Lung (tissue), 12 donors: ENCODE results near the gene TSPYL6. TPM values are rescaled to one million over a fixed set of nuclear protein-coding genes. Genes with fewer than 3 reads are reported as not detected.

Experiments
- ATAC-seq: fragments of 200-7000 bp; cut with Tn5 transposase; one replicate; pipeline ENCODE4 v1.9.1; 2020; ENCODE audit warnings: moderate number of reproducible peaks; ENCODE audit not compliant: insufficient read depth, low FRiP score
- DNase-seq, 3 donors: peaks; one replicate each; pipeline ENCODE4 v3.0.0-alpha.2; 2013 to 2017
- H3K27ac ChIP-seq, 2 donors: one replicate each; pipeline ENCODE4 v1.5.1; 2013; ENCODE audit warnings: mild to moderate bottlenecking in 2 of 2, moderate library complexity in 2 of 2, control low read depth in 1 of 2, inconsistent platforms in 1 of 2, low read depth in 1 of 2, low read length in 1 of 2
- H3K27me3 ChIP-seq, 3 donors: one replicate each; pipeline ENCODE4 v1.5.1; 2013; ENCODE audit warnings: low read length in 2 of 3; ENCODE audit not compliant: control insufficient read depth in 3 of 3, insufficient read depth in 3 of 3
- H3K36me3 ChIP-seq, 4 donors: one replicate each; pipeline ENCODE4 v1.5.1; 2013; ENCODE audit warnings: low read length in 4 of 4, mild to moderate bottlenecking in 1 of 4, moderate library complexity in 1 of 4; ENCODE audit not compliant: control insufficient read depth in 4 of 4, insufficient read depth in 4 of 4
- H3K4me1 ChIP-seq, 5 donors: one replicate each; pipeline ENCODE4 v1.5.1; 2013; ENCODE audit warnings: low read length in 5 of 5, mild to moderate bottlenecking in 2 of 5, moderate library complexity in 1 of 5; ENCODE audit not compliant: control insufficient read depth in 5 of 5, insufficient read depth in 5 of 5
- H3K4me3 ChIP-seq: one replicate; pipeline ENCODE4 v1.5.1; 2013; ENCODE audit warnings: mild to moderate bottlenecking, control low read depth, moderate library complexity
- H3K9ac ChIP-seq, 2 donors: one replicate each; pipeline ENCODE4 v1.5.1; 2013; ENCODE audit warnings: low read length in 2 of 2, control low read depth in 1 of 2; ENCODE audit not compliant: insufficient read depth in 1 of 2
- H3K9me3 ChIP-seq, 4 donors: one replicate each; pipeline ENCODE4 v1.5.1; 2013; ENCODE audit warnings: low read length in 3 of 4, mild to moderate bottlenecking in 1 of 4, moderate library complexity in 1 of 4; ENCODE audit not compliant: control insufficient read depth in 4 of 4, insufficient read depth in 3 of 4
- WGBS, 2 donors: extraction: QIAGEN DNeasy Blood & Tissue Kit; methylation state at CpG; one replicate each; pipeline ENCODE4 v1.1.7; 2013; 5-methylcytosine and 5-hydroxymethylcytosine counted together
- polyA plus RNA-seq, 2 donors: library from polyadenylated mRNA; stranded (reverse); fragments of 200-250 nt; gene quantifications; one replicate each; pipeline ENCODE4 v1.2.1, GENCODE V29; 2013
- total RNA-seq, 2 donors: library from RNA; depleted of rRNA in 1 of 2; stranded (reverse); fragments of >200 nt in 1 of 2; gene quantifications; one replicate each; pipeline ENCODE4 v1.2.1, GENCODE V29; 2014 to 2021
- TF ChIP-seq, protein P1 (sequence below): IDR thresholded peaks from 2 replicates; pipeline ENCODE4 v1.5.1; 2012; ENCODE audit warnings: mild to moderate bottlenecking; ENCODE audit errors: control extremely low read depth, extremely low read depth
- donor health status: control.
- donor health status: control.
- donor health status: Bipolar disorder and iron deficiency.
- donor health status: healthy.
- donor health status: DM: yes; HTN: yes; CAD: no.

TSPYL6 gene
- total and polyA plus RNA-seq, 4 donors, result 0.20 TPM; not detected in 3

DNA sequence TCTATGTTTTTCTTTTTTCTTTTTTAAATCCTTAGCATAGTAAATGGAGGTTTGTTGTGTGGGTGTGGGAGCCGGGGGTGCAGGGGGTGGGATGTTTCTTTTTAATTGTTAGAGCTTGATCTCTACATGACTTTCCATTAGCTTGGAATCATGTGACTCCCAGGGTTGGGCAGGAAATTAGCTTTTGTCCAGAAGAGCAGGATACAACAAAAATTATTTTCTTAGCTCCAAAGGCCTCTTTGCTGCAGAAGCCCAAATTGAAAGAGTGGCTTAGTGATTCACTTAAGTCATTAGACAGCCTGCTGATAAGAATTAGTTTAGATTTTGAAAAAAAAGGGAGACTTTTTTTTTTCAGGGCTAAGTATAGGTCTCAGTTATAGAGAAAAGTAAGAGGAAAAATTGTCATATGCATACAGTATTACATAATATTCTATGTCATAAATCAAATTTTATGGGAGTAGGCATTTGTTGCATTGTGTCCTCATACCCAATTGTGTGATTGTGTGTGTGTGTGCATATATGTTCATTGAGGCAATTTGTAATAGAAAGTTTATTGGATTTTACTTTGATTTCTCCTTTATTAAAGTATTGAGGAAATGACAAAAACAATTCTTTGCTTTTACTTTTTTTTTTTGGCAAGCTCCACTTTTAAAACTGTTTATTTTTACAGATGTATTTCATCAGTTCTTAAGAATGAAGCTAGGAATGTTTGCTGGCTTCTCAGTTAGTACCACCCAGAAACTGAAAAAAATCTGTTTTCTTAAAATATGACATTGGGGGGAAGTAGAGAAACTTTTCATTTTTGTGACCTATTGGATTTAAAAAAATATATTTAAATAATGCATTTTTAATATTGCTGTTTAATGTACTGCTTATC is 47.4 kb downstream of the TSPYL6 start:
- ATAC-seq, result peak; percentile 10
- Histone ChIP-seq H3K9me3 (no peaks in the 10 kb centered on the region), H3K36me3 (no peaks in the 10 kb centered on the region), H3K27me3 (no peaks in the 10 kb centered on the region), H3K4me3 (no peak overlapping the region), H3K9ac (no peak overlapping the region), H3K27ac (no peak overlapping the region), H3K4me1 (peaks cover 0 to 52% (median 10%) of the 10 kb centered on the region in 5 donors)
- TF ChIP-seq, protein P1, sequence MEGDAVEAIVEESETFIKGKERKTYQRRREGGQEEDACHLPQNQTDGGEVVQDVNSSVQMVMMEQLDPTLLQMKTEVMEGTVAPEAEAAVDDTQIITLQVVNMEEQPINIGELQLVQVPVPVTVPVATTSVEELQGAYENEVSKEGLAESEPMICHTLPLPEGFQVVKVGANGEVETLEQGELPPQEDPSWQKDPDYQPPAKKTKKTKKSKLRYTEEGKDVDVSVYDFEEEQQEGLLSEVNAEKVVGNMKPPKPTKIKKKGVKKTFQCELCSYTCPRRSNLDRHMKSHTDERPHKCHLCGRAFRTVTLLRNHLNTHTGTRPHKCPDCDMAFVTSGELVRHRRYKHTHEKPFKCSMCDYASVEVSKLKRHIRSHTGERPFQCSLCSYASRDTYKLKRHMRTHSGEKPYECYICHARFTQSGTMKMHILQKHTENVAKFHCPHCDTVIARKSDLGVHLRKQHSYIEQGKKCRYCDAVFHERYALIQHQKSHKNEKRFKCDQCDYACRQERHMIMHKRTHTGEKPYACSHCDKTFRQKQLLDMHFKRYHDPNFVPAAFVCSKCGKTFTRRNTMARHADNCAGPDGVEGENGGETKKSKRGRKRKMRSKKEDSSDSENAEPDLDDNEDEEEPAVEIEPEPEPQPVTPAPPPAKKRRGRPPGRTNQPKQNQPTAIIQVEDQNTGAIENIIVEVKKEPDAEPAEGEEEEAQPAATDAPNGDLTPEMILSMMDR, result no peak
- DNase-seq, result peak; percentile 63 to 88 (median 81)
- 51 to 77% methylated on average over 1 of the region's 1 CpG for WGBS, 2 donors

- WGBS, 2 donors, result 30 to 59% methylated on average over 3 of the region's 3 CpGs
- peak; percentile 78 to 99 (median 99) for DNase-seq
- H3K36me3 ChIP-seq, result no peaks in the 10 kb centered on the region
Measured at GRCh38 chr2:54207666-54208195, 48.3 kb downstream of the TSPYL6 start.

DNA sequence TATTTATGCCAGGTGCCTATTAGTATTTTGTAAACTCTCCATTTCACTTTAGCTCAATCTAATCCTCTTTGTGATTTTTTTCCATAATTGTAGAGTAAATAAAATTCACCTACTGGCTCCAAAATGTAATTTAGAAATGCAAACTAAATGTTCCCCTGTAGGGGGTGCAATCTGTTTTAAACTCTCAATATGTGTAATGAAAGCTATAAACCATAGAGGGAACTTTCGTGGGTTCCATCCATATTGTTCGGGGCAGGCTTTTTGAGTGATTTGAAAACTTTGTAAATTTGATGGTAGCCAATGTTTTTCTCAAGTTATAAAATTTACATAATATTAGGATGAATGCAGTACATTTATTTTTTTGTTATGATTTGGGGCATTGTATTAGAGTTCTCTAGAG is 49.4 kb downstream of the TSPYL6 start:
- Histone ChIP-seq H3K9ac (no peak overlapping the region), H3K27me3 (no peaks in the 10 kb centered on the region), H3K27ac (no peak overlapping the region), H3K4me3 (no peak overlapping the region), H3K9me3 (no peaks in the 10 kb centered on the region), H3K4me1 (peaks cover 0 to 45% (median 7%) of the 10 kb centered on the region in 5 donors), H3K36me3 (no peaks in the 10 kb centered on the region)
- WGBS, 2 donors, result 14 to 17% methylated on average over 2 of the region's 2 CpGs
- DNase-seq (peak in 2 of 3 donors; percentile 62 to 70), ATAC-seq (no peak)
- TF ChIP-seq, protein P1, result no peak

More at GRCh38 chr2:54207666-54208195, 48.3 kb downstream of the TSPYL6 start:
- Histone ChIP-seq H3K4me3 (no peak overlapping the region), H3K27ac (no peak overlapping the region), H3K27me3 (no peaks in the 10 kb centered on the region), H3K9me3 (no peaks in the 10 kb centered on the region), H3K9ac (no peak overlapping the region), H3K4me1 (peaks cover 0 to 52% (median 10%) of the 10 kb centered on the region in 5 donors)
- peak; percentile 49 for ATAC-seq
- TF ChIP-seq, protein P1, result no peak
